H1 (cell line): ENCODE measurements around the gene DGKH. TPM values are rescaled to one million over a fixed set of nuclear protein-coding genes. Genes with fewer than 3 reads are reported as not detected.

Source experiments
- polyA plus RNA-seq, 7 experiments: library from polyadenylated mRNA; depleted of rRNA in 3 of 7; stranded (reverse) in 5 of 7; unstranded in 2 of 7; fragments of >200 nt in 5 of 7; fragments of 200-250 nt in 2 of 7; gene quantifications; 1 replicate in 5 of 7; 2 replicates in 1 of 7; 4 replicates in 1 of 7; pipeline versions ENCODE4 v1.2.1 to v1.2.3, GENCODE V29; 2011 to 2013; ENCODE audit warnings: missing spikeins in 2 of 7, mixed read lengths in 2 of 7
- total RNA-seq: library from RNA; stranded (reverse); fragmentation: NEBNext Ultra II Directional; extraction: Animal tissue kit (Norgen Biotek cat#: 25700); gene quantifications from 2 replicates; pipeline ENCODE4 v1.2.1, GENCODE V29; 2021
- TF ChIP-seq, protein P1 (sequence below), 3 experiments: IDR thresholded peaks; 1 replicate in 2 of 3; 2 replicates in 1 of 3; pipeline versions ENCODE4 v1.5.1 to v1.6.1; 2011; ENCODE audit warnings: low read length in 3 of 3, mild to moderate bottlenecking in 3 of 3, inconsistent platforms in 2 of 3, low read depth in 1 of 3, moderate library complexity in 1 of 3; ENCODE audit not compliant: insufficient read depth in 1 of 3; ENCODE audit errors: control extremely low read depth in 1 of 3

Gene DGKH
- total and polyA plus RNA-seq, 2 of the 8 experiments (the other 6 are each of a cell fraction or from before 2014, with no cell fraction given) = 2.1 to 7.9 TPM

DNA sequence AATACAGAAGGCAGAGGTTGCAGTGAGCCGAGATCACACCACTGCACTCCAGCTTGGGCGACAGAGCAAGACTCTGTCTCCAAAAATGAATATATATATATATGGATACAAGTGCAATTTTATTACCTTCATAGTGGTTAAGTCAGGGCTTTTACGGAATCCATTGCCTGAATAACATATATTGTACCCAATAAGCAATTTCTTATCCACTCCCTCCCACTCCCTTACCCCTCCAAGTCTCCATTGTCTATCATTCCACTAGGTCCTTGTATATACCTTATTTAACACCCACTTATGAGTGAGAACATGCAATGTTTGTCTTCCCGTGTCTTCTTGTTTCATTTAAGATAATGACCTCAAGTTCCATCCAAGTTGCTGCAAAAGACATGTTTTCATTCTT is 175.2 kb downstream of the DGKH start (continued):
- TF ChIP-seq, protein P1, sequence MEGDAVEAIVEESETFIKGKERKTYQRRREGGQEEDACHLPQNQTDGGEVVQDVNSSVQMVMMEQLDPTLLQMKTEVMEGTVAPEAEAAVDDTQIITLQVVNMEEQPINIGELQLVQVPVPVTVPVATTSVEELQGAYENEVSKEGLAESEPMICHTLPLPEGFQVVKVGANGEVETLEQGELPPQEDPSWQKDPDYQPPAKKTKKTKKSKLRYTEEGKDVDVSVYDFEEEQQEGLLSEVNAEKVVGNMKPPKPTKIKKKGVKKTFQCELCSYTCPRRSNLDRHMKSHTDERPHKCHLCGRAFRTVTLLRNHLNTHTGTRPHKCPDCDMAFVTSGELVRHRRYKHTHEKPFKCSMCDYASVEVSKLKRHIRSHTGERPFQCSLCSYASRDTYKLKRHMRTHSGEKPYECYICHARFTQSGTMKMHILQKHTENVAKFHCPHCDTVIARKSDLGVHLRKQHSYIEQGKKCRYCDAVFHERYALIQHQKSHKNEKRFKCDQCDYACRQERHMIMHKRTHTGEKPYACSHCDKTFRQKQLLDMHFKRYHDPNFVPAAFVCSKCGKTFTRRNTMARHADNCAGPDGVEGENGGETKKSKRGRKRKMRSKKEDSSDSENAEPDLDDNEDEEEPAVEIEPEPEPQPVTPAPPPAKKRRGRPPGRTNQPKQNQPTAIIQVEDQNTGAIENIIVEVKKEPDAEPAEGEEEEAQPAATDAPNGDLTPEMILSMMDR (IDR thresholded peaks at IDR 0.05; ENCODE audit: control extremely low read depth in 1 of 3, insufficient read depth in 1 of 3, low read depth in 1 of 3, low read length in 3 of 3) = no peak
